Stimulated activated CD8-positive, alpha-beta memory T cell treated with anti-CD3 and anti-CD28 coated beads, Interleukin-7, amount 100 ng/mL, for 1 hour (primary cell): ENCODE results near the gene FAM219A.

Experiments used
- DNase-seq, 2 donors: peaks; one replicate each; pipeline ENCODE4 v3.0.0-alpha.2; 2020; ENCODE audit warnings: low read depth in 2 of 2

FAM219A gene

DNA sequence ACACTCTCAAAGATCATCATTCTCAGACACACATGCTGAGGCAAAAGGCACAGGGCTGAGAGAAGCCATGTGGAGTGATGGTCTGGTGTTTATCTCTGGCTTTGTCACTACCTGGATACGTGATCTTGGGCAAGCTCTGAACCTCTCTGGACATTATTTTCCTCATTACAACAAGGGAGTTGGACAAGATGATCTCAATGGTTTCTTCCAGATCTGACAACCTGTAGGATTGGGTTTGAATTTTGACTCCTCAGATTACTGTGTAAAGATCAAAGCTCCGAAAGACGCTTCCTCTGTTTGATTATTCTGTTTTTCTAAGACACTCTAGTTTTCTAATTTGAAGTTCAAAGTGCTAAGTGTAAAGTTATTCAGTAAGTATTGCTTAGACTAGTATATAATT lies 109.0 kb downstream of the FAM219A start:
- DNase-seq: no peak
